GM18508 (cell line): ENCODE data around the gene CWC15.
"Not testable (repeated sequence)": the region's sequence is repeated elsewhere in the genome, so short reads cannot be mapped to it uniquely, and the experiment has no call there.

Experiments
- ATAC-seq: cut with Tn5 transposase; IDR thresholded peaks from one replicate; pipeline ENCODE4 v1.9.1; 2021; ENCODE audit warnings: moderate number of reproducible peaks; ENCODE audit not compliant: insufficient read depth, unreplicated experiment

Gene CWC15

GRCh38 chr11:94922321-94923003 lies 50.9 kb downstream of the CWC15 start:
- ATAC-seq = no peak

- ATAC-seq = no peak
Observed at GRCh38 chr11:94920311-94920710, 53.0 kb downstream of the CWC15 start.

- not testable (repeated sequence) for ATAC-seq
Observed at GRCh38 chr11:94913718-94914394, 59.5 kb downstream of the CWC15 start.

DNA sequence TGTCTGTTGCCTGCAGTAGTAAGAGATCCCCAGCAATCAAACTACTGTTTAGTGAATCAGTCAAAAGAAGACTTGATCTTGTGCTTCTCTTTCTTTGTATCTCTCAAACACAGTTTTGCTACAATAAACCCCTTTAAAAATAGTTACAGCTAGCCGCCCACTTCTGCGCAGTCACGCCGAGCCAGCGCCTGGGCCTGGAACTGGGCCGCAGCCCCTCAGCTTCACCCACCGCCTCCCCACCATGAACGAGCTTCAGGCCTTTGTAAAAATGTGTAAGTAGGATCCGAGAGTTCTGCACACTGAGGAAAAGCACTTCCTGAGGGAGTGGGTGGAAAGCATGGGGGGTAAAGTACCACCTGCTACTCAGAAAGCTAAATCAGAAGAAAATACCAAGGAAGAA lies 60.5 kb downstream of the CWC15 start:
- ATAC-seq = no peak
